ENCODE results near the gene ZBTB48. TPM values are rescaled to one million over a fixed set of nuclear protein-coding genes. Genes with fewer than 3 reads are reported as not detected.

The ZBTB48 gene
- total and polyA plus RNA-seq, 8 donors = 22.6 to 139 (median 47.3) TPM

DNA sequence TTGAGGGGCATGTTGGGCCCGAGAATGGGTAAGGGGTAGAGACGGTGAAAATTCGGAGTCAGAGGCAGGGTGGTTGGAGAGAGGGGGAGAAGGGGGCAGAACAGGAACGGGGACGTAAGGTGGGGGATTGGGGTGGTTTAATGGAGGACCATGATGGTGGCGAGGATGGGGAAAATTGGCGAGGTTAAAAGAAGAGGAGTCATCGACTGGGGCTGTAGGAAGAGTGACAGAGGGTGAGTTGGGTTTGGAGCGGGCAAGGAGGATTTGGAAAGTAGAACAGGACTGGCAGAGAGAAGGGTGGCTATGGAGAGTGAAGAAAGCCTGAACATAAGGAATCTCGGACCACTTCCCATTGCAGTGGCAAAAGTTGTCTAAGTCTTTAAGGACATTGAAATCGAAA lies 10.8 kb upstream of the ZBTB48 start:
- Histone ChIP-seq H3K27me3 (peaks cover 0 to 3% (median 0%) of the 10 kb centered on the region in 3 donors), H3K4me3 (no peak overlapping the region), H3K9me3 (peaks cover 0 to 8% (median 8%) of the 10 kb centered on the region in 4 donors), H3K27ac (no peak overlapping the region), H3K4me1 (no peaks in the 10 kb centered on the region), H3K36me3 (no peaks in the 10 kb centered on the region)
- intact Hi-C loops (cut with DNase I; ENCODE audit: low total_unique reads) = no loop called here
- 91 to 94% (median 91%) methylated on average over 11 of the region's 11 CpGs for WGBS, 5 donors
- no peak for DNase-seq
- TF ChIP-seq POLR2AphosphoS5 (IDR thresholded peaks at IDR 0.05) (no peak), POLR2A (IDR thresholded peaks at IDR 0.05) (no peak), CTCF (IDR thresholded peaks at IDR 0.05) (no peak), EP300 (IDR thresholded peaks at IDR 0.05) (no peak)

- 50 to 89% (median 73%) methylated on average over 3 of the region's 3 CpGs for WGBS, 5 donors
- peaks cover 0 to 8% (median 8%) of the 10 kb centered on the region in 4 donors for H3K9me3 ChIP-seq
- no peak overlapping the region for H3K27ac ChIP-seq
- no peaks in the 10 kb centered on the region for H3K4me1 ChIP-seq
- H3K4me3 ChIP-seq = no peak overlapping the region
- intact Hi-C loops (cut with DNase I; ENCODE audit: low total_unique reads) = no loop called here
- DNase-seq = no peak
- peaks cover 0 to 3% (median 0%) of the 10 kb centered on the region in 3 donors for H3K27me3 ChIP-seq
- no peak for TF ChIP-seq EP300 (IDR thresholded peaks at IDR 0.05)
- no peak for TF ChIP-seq POLR2A (IDR thresholded peaks at IDR 0.05)
- no peak for TF ChIP-seq POLR2AphosphoS5 (IDR thresholded peaks at IDR 0.05)
- TF ChIP-seq CTCF (IDR thresholded peaks at IDR 0.05) = no peak
- H3K36me3 ChIP-seq = no peaks in the 10 kb centered on the region
Measured at GRCh38 chr1:6570100-6570499, 9.7 kb upstream of the ZBTB48 start.

DNA sequence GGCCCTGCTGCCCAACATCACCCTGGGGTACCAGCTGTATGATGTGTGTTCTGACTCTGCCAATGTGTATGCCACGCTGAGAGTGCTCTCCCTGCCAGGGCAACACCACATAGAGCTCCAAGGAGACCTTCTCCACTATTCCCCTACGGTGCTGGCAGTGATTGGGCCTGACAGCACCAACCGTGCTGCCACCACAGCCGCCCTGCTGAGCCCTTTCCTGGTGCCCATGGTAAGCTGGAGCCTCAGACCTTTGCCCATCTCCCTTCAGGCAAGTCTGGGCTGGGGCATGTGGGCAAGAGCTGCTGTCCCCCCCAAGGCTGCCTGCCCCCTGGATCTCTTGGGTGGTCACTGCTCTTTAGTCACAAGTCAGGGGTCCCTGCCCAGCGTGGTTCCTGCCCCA lies 8.8 kb upstream of the ZBTB48 start:
- peaks cover 0 to 3% (median 0%) of the 10 kb centered on the region in 3 donors for H3K27me3 ChIP-seq
- H3K4me3 ChIP-seq = no peak overlapping the region
- DNase-seq = no peak
- no peaks in the 10 kb centered on the region for H3K4me1 ChIP-seq
- 55 to 80% (median 70%) methylated on average over 4 to 5 of the region's 5 CpGs for WGBS, 5 donors
- intact Hi-C loops (cut with DNase I; ENCODE audit: low total_unique reads) = no loop called here
- no peak for TF ChIP-seq POLR2AphosphoS5 (IDR thresholded peaks at IDR 0.05)
- no peak for TF ChIP-seq CTCF (IDR thresholded peaks at IDR 0.05)
- no peak for TF ChIP-seq EP300 (IDR thresholded peaks at IDR 0.05)
- TF ChIP-seq POLR2A (IDR thresholded peaks at IDR 0.05) = no peak
- no peaks in the 10 kb centered on the region for H3K36me3 ChIP-seq
- H3K27ac ChIP-seq = no peak overlapping the region
- peaks cover 0 to 8% (median 8%) of the 10 kb centered on the region in 4 donors for H3K9me3 ChIP-seq

- H3K4me1 ChIP-seq = no peaks in the 10 kb centered on the region
- no peaks in the 10 kb centered on the region for H3K27me3 ChIP-seq
- H3K27ac ChIP-seq = no peak overlapping the region
- no peak for TF ChIP-seq POLR2AphosphoS5 (IDR thresholded peaks at IDR 0.05)
- no peak for TF ChIP-seq CTCF (IDR thresholded peaks at IDR 0.05)
- no peak for TF ChIP-seq EP300 (IDR thresholded peaks at IDR 0.05)
- no peak for TF ChIP-seq POLR2A (IDR thresholded peaks at IDR 0.05)
- WGBS, 5 donors = 62 to 73% (median 69%) methylated on average over 12 of the region's 12 CpGs
- intact Hi-C loops (cut with DNase I; ENCODE audit: low total_unique reads) = no loop called here
- peaks cover 0 to 8% (median 8%) of the 10 kb centered on the region in 4 donors for H3K9me3 ChIP-seq
- H3K36me3 ChIP-seq = no peaks in the 10 kb centered on the region
- H3K4me3 ChIP-seq = no peak overlapping the region
- DNase-seq = no peak
Measured at GRCh38 chr1:6572653-6573383, 7.0 kb upstream of the ZBTB48 start.

Data from stomach (tissue), 9 donors.